Type B pancreatic cell (in vitro differentiated cells): ENCODE measurements around the gene PHYKPL. TPM values are rescaled to one million over a fixed set of nuclear protein-coding genes. Genes with fewer than 3 reads are reported as not detected.

Experiments
- DNase-seq: peaks from one replicate; pipeline ENCODE4 v3.0.0; 2021; ENCODE audit warnings: mixed read lengths; ENCODE audit not compliant: unreplicated experiment; ENCODE audit errors: extremely low spot score
- H3K27ac Mint-ChIP-seq: 2 replicates; pipeline ENCODE4 v1.8.0; 2021; ENCODE audit warnings: mild to moderate bottlenecking, mixed read lengths
- H3K27me3 Mint-ChIP-seq: 2 replicates; pipeline ENCODE4 v1.8.0; 2021; ENCODE audit warnings: mixed read lengths
- H3K36me3 Mint-ChIP-seq: 2 replicates; pipeline ENCODE4 v1.8.0; 2021; ENCODE audit warnings: mixed read lengths
- H3K4me1 Mint-ChIP-seq: one replicate; pipeline ENCODE4 v1.8.0; 2021; ENCODE audit warnings: mixed read lengths; ENCODE audit not compliant: unreplicated experiment
- H3K4me3 Mint-ChIP-seq: 2 replicates; pipeline ENCODE4 v1.8.0; 2021; ENCODE audit warnings: mild to moderate bottlenecking, mixed read lengths
- H3K9me3 Mint-ChIP-seq: 2 replicates; pipeline ENCODE4 v1.8.0; 2021; ENCODE audit warnings: mixed read lengths
- total RNA-seq: library from RNA; stranded (reverse); gene quantifications from 2 replicates; pipeline ENCODE4 v1.2.1, GENCODE V29; 2021; ENCODE audit warnings: low replicate concordance
- TF ChIP-seq, protein P1 (sequence below): fragments of 200-600 bp; sonication (generic); conservative IDR thresholded peaks from 2 replicates; pipeline ENCODE4 v1.5.0; 2021; ENCODE audit warnings: antibody characterized with exemption, mild to moderate bottlenecking

PHYKPL gene
- total RNA-seq, 1 donor from 2014 or later = 76.2 TPM

GRCh38 chr5:178223196-178223773, 9.3 kb downstream of the PHYKPL start:
- TF ChIP-seq, protein P1, sequence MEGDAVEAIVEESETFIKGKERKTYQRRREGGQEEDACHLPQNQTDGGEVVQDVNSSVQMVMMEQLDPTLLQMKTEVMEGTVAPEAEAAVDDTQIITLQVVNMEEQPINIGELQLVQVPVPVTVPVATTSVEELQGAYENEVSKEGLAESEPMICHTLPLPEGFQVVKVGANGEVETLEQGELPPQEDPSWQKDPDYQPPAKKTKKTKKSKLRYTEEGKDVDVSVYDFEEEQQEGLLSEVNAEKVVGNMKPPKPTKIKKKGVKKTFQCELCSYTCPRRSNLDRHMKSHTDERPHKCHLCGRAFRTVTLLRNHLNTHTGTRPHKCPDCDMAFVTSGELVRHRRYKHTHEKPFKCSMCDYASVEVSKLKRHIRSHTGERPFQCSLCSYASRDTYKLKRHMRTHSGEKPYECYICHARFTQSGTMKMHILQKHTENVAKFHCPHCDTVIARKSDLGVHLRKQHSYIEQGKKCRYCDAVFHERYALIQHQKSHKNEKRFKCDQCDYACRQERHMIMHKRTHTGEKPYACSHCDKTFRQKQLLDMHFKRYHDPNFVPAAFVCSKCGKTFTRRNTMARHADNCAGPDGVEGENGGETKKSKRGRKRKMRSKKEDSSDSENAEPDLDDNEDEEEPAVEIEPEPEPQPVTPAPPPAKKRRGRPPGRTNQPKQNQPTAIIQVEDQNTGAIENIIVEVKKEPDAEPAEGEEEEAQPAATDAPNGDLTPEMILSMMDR = peak; percentile 44

GRCh38 chr5:178222292-178222691, 10.3 kb downstream of the PHYKPL start:
- DNase-seq = no peak
- Mint-ChIP-seq H3K27me3 (no peaks in the 10 kb centered on the region), H3K27ac (no peak overlapping the region), H3K9me3 (peaks cover 2% of the 10 kb centered on the region), H3K36me3 (peaks cover 49% of the 10 kb centered on the region), H3K4me1 (peaks cover 14% of the 10 kb centered on the region), H3K4me3 (no peak overlapping the region)
- TF ChIP-seq, protein P1 = no peak

More at GRCh38 chr5:178223196-178223773, 9.3 kb downstream of the PHYKPL start:
- H3K9me3 Mint-ChIP-seq = peaks cover 8% of the 10 kb centered on the region
- peaks cover 58% of the 10 kb centered on the region for H3K36me3 Mint-ChIP-seq
- no peaks in the 10 kb centered on the region for H3K27me3 Mint-ChIP-seq
- no peak for DNase-seq
- peak overlapping the region; percentile 61 for H3K27ac Mint-ChIP-seq
- H3K4me3 Mint-ChIP-seq = no peak overlapping the region
- peaks cover 14% of the 10 kb centered on the region for H3K4me1 Mint-ChIP-seq

GRCh38 chr5:178221853-178222252, 10.7 kb downstream of the PHYKPL start:
- no peaks in the 10 kb centered on the region for H3K27me3 Mint-ChIP-seq
- no peak overlapping the region for H3K4me3 Mint-ChIP-seq
- no peak for DNase-seq
- H3K9me3 Mint-ChIP-seq = no peaks in the 10 kb centered on the region
- TF ChIP-seq, protein P1 = no peak
- H3K4me1 Mint-ChIP-seq = peaks cover 14% of the 10 kb centered on the region
- H3K36me3 Mint-ChIP-seq = peaks cover 45% of the 10 kb centered on the region
- peak overlapping the region; percentile 3 for H3K27ac Mint-ChIP-seq

GRCh38 chr5:178221282-178221681, 11.3 kb downstream of the PHYKPL start:
- DNase-seq = no peak
- peaks cover 42% of the 10 kb centered on the region for H3K36me3 Mint-ChIP-seq
- H3K4me3 Mint-ChIP-seq = no peak overlapping the region
- H3K4me1 Mint-ChIP-seq = peaks cover 14% of the 10 kb centered on the region
- TF ChIP-seq, protein P1 = no peak
- H3K27ac Mint-ChIP-seq = peak overlapping the region; percentile 3
- H3K27me3 Mint-ChIP-seq = no peaks in the 10 kb centered on the region
- H3K9me3 Mint-ChIP-seq = no peaks in the 10 kb centered on the region

- TF ChIP-seq, protein P1 = no peak
- Mint-ChIP-seq H3K4me1 (peaks cover 10% of the 10 kb centered on the region), H3K9me3 (no peaks in the 10 kb centered on the region), H3K27me3 (no peaks in the 10 kb centered on the region), H3K4me3 (no peak overlapping the region), H3K36me3 (peaks cover 35% of the 10 kb centered on the region), H3K27ac (no peak overlapping the region)
- DNase-seq = no peak
Measured at GRCh38 chr5:178218827-178219226, 13.8 kb downstream of the PHYKPL start.
